ENCODE measurements around the gene KRT77.

Gene KRT77

DNA sequence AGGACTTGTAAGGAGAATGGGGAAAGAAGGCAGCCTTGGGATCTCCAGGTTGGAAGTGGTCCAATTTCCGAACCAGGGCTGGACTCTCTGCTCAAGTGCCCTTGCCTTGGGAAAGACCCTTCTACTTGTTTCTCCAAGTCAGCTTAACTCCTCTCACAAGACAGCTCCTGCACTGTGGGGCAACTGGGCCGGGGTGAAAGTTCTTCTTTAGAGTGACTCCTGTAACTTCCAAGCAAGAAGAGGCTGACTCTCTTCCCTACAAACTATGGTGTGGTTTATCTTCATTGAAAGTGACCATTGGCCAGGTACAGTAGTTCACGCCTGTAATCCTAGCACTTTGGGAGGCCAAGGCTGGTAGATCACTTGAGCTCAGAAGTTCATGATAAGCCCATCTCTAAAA, 36.9 kb downstream of the KRT77 start:
- TF ChIP-seq CTCF (IDR thresholded peaks at IDR 0.05; ENCODE audit: insufficient read depth, missing control alignments) = no peak
- DNase-seq (ENCODE audit: insufficient read length, low spot score) = no peak
- FAIRE-seq = no peak

GRCh38 chr12:52663420-52663819, 39.9 kb downstream of the KRT77 start:
- FAIRE-seq = no peak
- no peak for TF ChIP-seq CTCF (IDR thresholded peaks at IDR 0.05; ENCODE audit: insufficient read depth, missing control alignments)

DNA sequence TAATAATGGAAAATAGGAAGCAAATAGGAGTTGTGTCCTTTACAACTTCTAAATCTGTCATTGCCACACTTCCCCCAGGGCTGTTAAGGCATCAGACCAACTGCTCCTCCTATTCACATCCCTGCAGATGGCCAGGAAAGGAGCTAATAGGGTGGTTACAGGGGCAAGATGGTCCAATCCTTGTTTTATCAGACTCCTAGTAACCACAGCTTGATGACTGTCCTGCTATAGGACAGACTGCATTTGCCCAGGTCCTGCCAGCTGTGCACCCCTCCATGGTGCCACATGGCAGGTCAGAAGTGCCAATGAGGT, 40.5 kb downstream of the KRT77 start:
- no peak for FAIRE-seq
- no peak for DNase-seq (ENCODE audit: insufficient read length, low spot score)
- no peak for TF ChIP-seq CTCF (IDR thresholded peaks at IDR 0.05; ENCODE audit: insufficient read depth, missing control alignments)

More at GRCh38 chr12:52663420-52663819, 39.9 kb downstream of the KRT77 start:
- DNase-seq (ENCODE audit: insufficient read length, low spot score) = no peak

DNA sequence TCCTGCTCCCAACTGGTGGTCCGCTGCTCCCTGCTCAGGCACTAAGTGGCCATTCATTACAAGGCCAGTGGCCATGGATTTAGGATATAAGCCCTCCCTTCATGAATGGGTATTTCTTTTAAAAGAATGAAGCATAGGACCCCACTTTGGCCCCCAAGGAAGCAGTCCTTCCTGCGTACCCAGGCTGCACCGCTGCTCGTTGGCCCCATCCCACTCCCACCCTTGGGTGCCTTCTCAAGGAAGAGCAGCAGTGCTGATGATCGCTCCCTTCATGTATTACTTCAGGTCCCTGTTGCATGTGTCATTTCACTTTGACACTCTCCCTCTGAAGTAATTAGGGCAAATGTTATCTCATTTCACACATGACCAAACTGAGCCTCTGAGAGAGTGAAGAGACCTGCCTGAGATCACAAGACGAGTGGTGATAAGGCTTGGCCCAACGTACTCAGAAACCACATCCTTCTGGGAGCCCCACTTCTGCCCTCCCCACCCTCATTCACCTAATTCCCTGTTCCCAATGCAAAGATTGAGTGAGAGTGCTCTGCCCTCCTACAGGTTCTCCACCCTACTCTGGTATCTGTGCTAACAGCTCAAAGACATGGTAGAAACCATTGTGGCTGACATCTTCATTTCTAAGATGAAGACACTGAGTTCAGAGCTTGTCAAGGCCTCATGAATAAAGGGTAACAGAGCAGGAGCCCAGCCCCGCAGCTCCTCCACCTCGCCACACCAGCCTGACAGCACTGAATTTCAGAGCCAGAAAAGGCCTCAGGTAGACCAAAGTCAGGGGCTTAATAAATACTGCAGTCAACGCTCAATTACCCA, 41.0 kb downstream of the KRT77 start:
- no peak for FAIRE-seq
- TF ChIP-seq CTCF (IDR thresholded peaks at IDR 0.05; ENCODE audit: insufficient read depth, missing control alignments) = no peak
- DNase-seq (ENCODE audit: insufficient read length, low spot score) = no peak

DNA sequence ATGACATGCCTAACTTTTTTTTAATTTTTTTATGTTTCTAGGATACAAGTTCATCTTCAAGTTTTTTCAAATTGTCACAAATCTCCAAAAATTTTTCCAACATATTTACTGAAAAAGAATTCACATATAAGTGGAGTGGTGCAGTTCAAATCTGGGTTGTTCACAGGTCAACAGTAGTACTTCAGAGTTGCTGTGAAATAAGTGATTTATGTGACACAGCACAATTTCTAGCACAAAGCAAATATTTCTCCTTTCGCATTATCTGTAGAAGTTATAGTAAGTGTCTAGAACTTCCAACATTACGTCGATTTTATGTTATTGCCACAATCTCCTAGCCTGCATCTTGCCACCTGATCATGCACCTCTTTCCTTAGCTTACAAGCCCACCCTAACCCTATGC, 41.7 kb downstream of the KRT77 start:
- FAIRE-seq = no peak
- no peak for DNase-seq (ENCODE audit: insufficient read length, low spot score)

DNA sequence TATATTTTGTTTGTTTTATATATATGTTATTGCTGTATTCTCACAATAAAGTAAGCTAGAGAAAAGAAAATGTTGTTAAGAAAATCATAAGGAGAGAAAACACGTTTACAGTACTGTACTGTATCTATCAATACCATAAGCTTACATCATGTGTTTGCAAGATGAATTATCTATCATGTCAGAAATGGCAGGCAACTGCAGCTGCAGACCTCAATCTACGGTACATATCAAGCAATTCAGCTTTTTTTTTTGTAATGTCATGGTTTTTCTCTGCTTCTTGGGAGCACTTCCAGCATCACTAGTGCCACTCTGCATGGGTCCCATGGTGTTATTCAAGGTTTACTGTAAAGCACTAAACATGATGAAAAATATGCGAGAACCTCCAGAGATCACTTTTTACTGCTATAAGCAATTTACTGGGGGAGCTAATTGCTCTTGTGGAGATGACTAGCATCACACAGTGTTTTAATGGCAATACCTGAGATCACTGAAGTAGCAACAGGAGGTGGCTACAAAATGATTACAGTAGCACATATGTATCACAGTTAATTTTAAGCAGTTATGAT, 42.3 kb downstream of the KRT77 start:
- DNase-seq (ENCODE audit: insufficient read length, low spot score) (no peak), FAIRE-seq (no peak)
- TF ChIP-seq CTCF (IDR thresholded peaks at IDR 0.05; ENCODE audit: insufficient read depth, missing control alignments) = no peak

More for the DNA sequence above, 41.7 kb downstream of the KRT77 start:
- TF ChIP-seq CTCF (IDR thresholded peaks at IDR 0.05; ENCODE audit: insufficient read depth, missing control alignments) = no peak

GRCh38 chr12:52659951-52660350, 43.4 kb downstream of the KRT77 start:
- FAIRE-seq (no peak), DNase-seq (ENCODE audit: insufficient read length, low spot score) (no peak)
- no peak for TF ChIP-seq CTCF (IDR thresholded peaks at IDR 0.05; ENCODE audit: insufficient read depth, missing control alignments)
